C4-2B (cell line): ENCODE data around the gene NDUFV2.

ENCODE experiments used
- CTCF ChIP-seq: fragments of 450-650 bp; conservative IDR thresholded peaks from 2 replicates; pipeline ENCODE4 v1.5.1; 2017; ENCODE audit warnings: mild to moderate bottlenecking
- ZFX ChIP-seq: fragments of 450-650 bp; IDR thresholded peaks from 2 replicates; pipeline ENCODE4 v1.6.1; 2017

GRCh38 chr18:9178557-9178956 is 76.1 kb downstream of the NDUFV2 start:
- TF ChIP-seq CTCF (no peak), ZFX (no peak)
